Cardiac septum (tissue), 1 donor: ENCODE results near the gene CCR5. TPM values are rescaled to one million over a fixed set of nuclear protein-coding genes. Genes with fewer than 3 reads are reported as not detected.

Experiments used
- DNase-seq: peaks from one replicate; pipeline ENCODE4 v3.0.0-alpha.2; 2020; ENCODE audit warnings: low spot score
- intact Hi-C: fragments of 100-400 bp; cut with DNase I; formaldehyde crosslinking; loops from one replicate; pipeline ENCODE4 v1.14.0; 2022
- total RNA-seq: library from RNA; stranded (reverse); fragmentation: NEBNext Ultra II Directional; extraction: Animal tissue kit (Norgen Biotek cat#: 25700); gene quantifications from one replicate; pipeline ENCODE4 v1.2.1, GENCODE V29; 2021
- donor health status: DM: no; HTN: no; CAD: no.

Gene CCR5
- total RNA-seq, 1 donor from 2014 or later = 0.81 TPM

- intact Hi-C loops = loop anchor here (10.0 kb wide), 1 partner anchor 338 kb away; no protein-coding TSS in a partner anchor
- no peak for DNase-seq
Measured at GRCh38 chr3:46422617-46423016, 51.9 kb downstream of the CCR5 start.

- intact Hi-C loops = loop anchor here (10.0 kb wide), 1 partner anchor 339 kb away; no protein-coding TSS in a partner anchor
- no peak for DNase-seq
Measured at GRCh38 chr3:46423588-46423987, 52.8 kb downstream of the CCR5 start.

Other genes with a start within 250 kb of the CCR5 start
- gene CCR1, start 162.6 kb upstream of the CCR5 start, total RNA-seq = 3.2 TPM
- gene CCR3, start 128.5 kb upstream of the CCR5 start, total RNA-seq = not detected
- gene CCR2, start 16.8 kb upstream of the CCR5 start, total RNA-seq = 1.3 TPM
- 1.3 TPM for gene CCRL2, start 36.3 kb downstream of the CCR5 start, total RNA-seq
- 5.4 TPM for gene LTF, start 94.0 kb downstream of the CCR5 start, total RNA-seq
- gene RTP3, start 127.0 kb downstream of the CCR5 start, total RNA-seq = not detected
- 70.6 TPM for gene LRRC2, start 195.4 kb downstream of the CCR5 start, total RNA-seq
- gene FAM240A, start 241.6 kb downstream of the CCR5 start, total RNA-seq = not detected